HCT116 (cell line): ENCODE data around the gene ATP8B3. TPM values are rescaled to one million over a fixed set of nuclear protein-coding genes. Genes with fewer than 3 reads are reported as not detected.

Source experiments
- ATAC-seq: fragments of 200-7000 bp; cut with Tn5 transposase; 2 replicates; pipeline ENCODE4 v1.9.1; 2020; ENCODE audit warnings: mild to moderate bottlenecking, moderate library complexity
- BruUV-seq: library from RNA; stranded (reverse); fragments of 400-500 nt; replicated peaks from 2 replicates; lab custom pipeline; 2021; lab: Mats Ljungman, UMichigan
- CTCF ChIA-PET: fragments of 300-600 bp; sonication (Branson Sonifier 250); formaldehyde crosslinking; loops from one replicate; lab custom pipeline; 2021; ENCODE audit warnings: antibody characterized with exemption; lab: Charles Lee
- POLR2A ChIA-PET: fragments of 300-600, 350-600 bp; sonication (Branson Sonifier 250); formaldehyde crosslinking; loops from one replicate; lab custom pipeline; 2021; ENCODE audit warnings: antibody characterized with exemption; lab: Charles Lee
- RAD21 ChIA-PET, 2 experiments: fragments of 300-600 bp; sonication (Branson Sonifier 250); formaldehyde crosslinking; loops; one replicate each; lab custom pipeline; 2023; ENCODE audit warnings: low total read pairs in 2 of 2; ENCODE audit not compliant: uncharacterized antibody in 2 of 2, unreplicated experiment in 2 of 2, low non-redundant PET in 1 of 2; lab: Charles Lee
- DNase-seq: peaks from one replicate; pipeline ENCODE4 v3.0.0-alpha.2; 2010; ENCODE audit warnings: low read depth, low spot score
- H2AFZ ChIP-seq: fragments of 200-600 bp; shearing (Covaris generic), sonication (generic); 2 replicates; pipeline ENCODE4 v1.6.1; 2017; ENCODE audit warnings: low read depth, mixed run types, mixed read lengths, antibody characterized with exemption, low read length; ENCODE audit not compliant: poor library complexity, severe bottlenecking
- H3K27ac ChIP-seq: 2 replicates; pipeline ENCODE4 v1.5.1; 2012; ENCODE audit warnings: low read depth, low read length
- H3K27me3 ChIP-seq: fragments of 200-600 bp; sonication (generic); 2 replicates; pipeline ENCODE4 v1.6.1; 2016; ENCODE audit warnings: mixed run types, low read length, mixed read lengths; ENCODE audit not compliant: insufficient read depth
- H3K36me3 ChIP-seq, 2 experiments: fragments of 200-500 bp in 1 of 2; fragments of 200-600 bp in 1 of 2; sonication (Bioruptor generic) in 1 of 2; sonication (generic) in 1 of 2; 2 replicates each; pipeline versions ENCODE4 v1.5.1 to v1.6.1; 2014 to 2016; ENCODE audit warnings: low read length in 2 of 2, inconsistent platforms in 1 of 2, mixed read lengths in 1 of 2, mixed run types in 1 of 2; ENCODE audit not compliant: insufficient read depth in 2 of 2, control insufficient read depth in 1 of 2
- H3K4me1 ChIP-seq, 2 experiments: fragments of 200-600 bp in 1 of 2; sonication (generic) in 1 of 2; 2 replicates each; pipeline versions ENCODE4 v1.5.1 to v1.6.1; 2012 to 2017; ENCODE audit warnings: low read length in 2 of 2, inconsistent platforms in 1 of 2, mild to moderate bottlenecking in 1 of 2, mixed read lengths in 1 of 2, mixed run types in 1 of 2, moderate library complexity in 1 of 2; ENCODE audit not compliant: insufficient read depth in 2 of 2, control insufficient read depth in 1 of 2
- H3K4me2 ChIP-seq: fragments of 200-600 bp; sonication (generic); 2 replicates; pipeline ENCODE4 v1.6.1; 2017; ENCODE audit warnings: mixed run types, low read length, mixed read lengths
- H3K4me3 ChIP-seq, 2 experiments: fragments of 200-600 bp in 1 of 2; sonication (generic) in 1 of 2; replicated peaks in 1 of 2; 2 replicates each; pipeline ENCODE4 v1.5.1; 2011 to 2016; ENCODE audit warnings: low read length in 2 of 2, control low read depth in 1 of 2, low read depth in 1 of 2, mild to moderate bottlenecking in 1 of 2, mixed read lengths in 1 of 2, mixed run types in 1 of 2
- H3K79me2 ChIP-seq: fragments of 200-600 bp; sonication (generic); 2 replicates; pipeline ENCODE4 v1.6.1; 2017; ENCODE audit warnings: mild to moderate bottlenecking, mixed run types, low read length, moderate library complexity, mixed read lengths; ENCODE audit not compliant: insufficient read depth
- H3K9ac ChIP-seq: fragments of 200-600 bp; sonication (generic); 2 replicates; pipeline ENCODE4 v1.6.1; 2016; ENCODE audit warnings: low read length, mixed read lengths
- H3K9me2 ChIP-seq: fragments of 200-600 bp; sonication (generic), shearing (Covaris generic); 2 replicates; pipeline ENCODE4 v1.6.1; 2017; ENCODE audit warnings: mixed run types, mild to moderate bottlenecking, moderate library complexity; ENCODE audit not compliant: insufficient read depth
- H3K9me3 ChIP-seq, 2 experiments: fragments of 200-500 bp in 1 of 2; fragments of 200-600 bp in 1 of 2; sonication (Bioruptor generic) in 1 of 2; sonication (generic) in 1 of 2; 2 replicates each; pipeline ENCODE4 v1.6.1; 2014 to 2017; ENCODE audit warnings: low read length in 2 of 2, mixed read lengths in 2 of 2, inconsistent platforms in 1 of 2, low read depth in 1 of 2, mild to moderate bottlenecking in 1 of 2, mixed run types in 1 of 2, moderate library complexity in 1 of 2; ENCODE audit not compliant: control insufficient read depth in 1 of 2, insufficient read depth in 1 of 2
- H4K20me1 ChIP-seq: fragments of 200-600 bp; sonication (generic), shearing (Covaris generic); 2 replicates; pipeline ENCODE4 v1.6.1; 2017; ENCODE audit warnings: mixed run types, mild to moderate bottlenecking, moderate library complexity; ENCODE audit not compliant: insufficient read depth
- ATF3 ChIP-seq: IDR thresholded peaks from 2 replicates; pipeline ENCODE4 v1.6.1; 2012
- CEBPB ChIP-seq: IDR thresholded peaks from 2 replicates; pipeline ENCODE4 v1.6.1; 2012; ENCODE audit warnings: low read depth
- CTCF ChIP-seq, 3 experiments: fragments of 200-600 bp in 1 of 3; sonication (generic) in 1 of 3; IDR thresholded peaks in 2 of 3; conservative IDR thresholded peaks in 1 of 3; 2 replicates each; pipeline ENCODE4 v1.5.1; 2012 to 2017; ENCODE audit warnings: low read depth in 2 of 3, low read length in 2 of 3, antibody characterized with exemption in 1 of 3, borderline replicate concordance in 1 of 3, control low read depth in 1 of 3, mild to moderate bottlenecking in 1 of 3, mixed read lengths in 1 of 3, mixed run types in 1 of 3, moderate library complexity in 1 of 3; ENCODE audit not compliant: insufficient read depth in 1 of 3
- EGR1 ChIP-seq: IDR thresholded peaks from 2 replicates; pipeline ENCODE4 v1.6.1; 2012; ENCODE audit warnings: low read depth
- EZH2 ChIP-seq: fragments of 200-600 bp; sonication (generic); IDR thresholded peaks from 2 replicates; pipeline ENCODE4 v1.6.1; 2017; ENCODE audit warnings: antibody characterized with exemption, mixed run types
- EZH2phosphoT487 ChIP-seq: fragments of 200-600 bp; IDR thresholded peaks from 2 replicates; pipeline ENCODE4 v1.6.1; 2018; ENCODE audit warnings: antibody characterized with exemption, borderline replicate concordance
- FOSL1 ChIP-seq: IDR thresholded peaks from 2 replicates; pipeline ENCODE4 v1.6.1; 2012; ENCODE audit warnings: low read depth
- JUND ChIP-seq: IDR thresholded peaks from 2 replicates; pipeline ENCODE4 v1.6.1; 2012
- MAX ChIP-seq: IDR thresholded peaks from 2 replicates; pipeline ENCODE4 v1.6.1; 2012
- POLR2A ChIP-seq: IDR thresholded peaks from 2 replicates; pipeline ENCODE4 v1.7.0; 2011; ENCODE audit warnings: borderline replicate concordance; ENCODE audit not compliant: insufficient read depth, insufficient read length; ENCODE audit errors: extremely low read depth
- RAD21 ChIP-seq: IDR thresholded peaks from 2 replicates; pipeline ENCODE4 v1.6.1; 2012; ENCODE audit warnings: low read depth, mild to moderate bottlenecking
- REST ChIP-seq: IDR thresholded peaks from 2 replicates; pipeline ENCODE4 v1.6.1; 2012; ENCODE audit warnings: low read depth
- SIN3A ChIP-seq: IDR thresholded peaks from 2 replicates; pipeline ENCODE4 v1.6.1; 2012; ENCODE audit warnings: low read depth
- SRF ChIP-seq: IDR thresholded peaks from 2 replicates; pipeline ENCODE4 v1.6.1; 2012; ENCODE audit warnings: low read depth
- TCF7L2 ChIP-seq: IDR thresholded peaks from 2 replicates; pipeline ENCODE4 v1.7.0; 2011; ENCODE audit warnings: borderline replicate concordance, inconsistent platforms; ENCODE audit not compliant: insufficient read depth, insufficient read length; ENCODE audit errors: extremely low read depth
- YY1 ChIP-seq: IDR thresholded peaks from 2 replicates; pipeline ENCODE4 v1.6.1; 2011; ENCODE audit warnings: low read length, low read depth, moderate library complexity, mild to moderate bottlenecking; ENCODE audit not compliant: insufficient replicate concordance; ENCODE audit errors: extremely low read depth
- ZBTB33 ChIP-seq: IDR thresholded peaks from 2 replicates; pipeline ENCODE4 v1.6.1; 2011; ENCODE audit warnings: mild to moderate bottlenecking, low read length, moderate library complexity; ENCODE audit not compliant: insufficient replicate concordance; ENCODE audit errors: extremely low read depth
- ZNF274 ChIP-seq: fragments of 200-500 bp; sonication (Bioruptor generic); IDR thresholded peaks from 2 replicates; pipeline ENCODE4 v1.6.1; 2014; ENCODE audit warnings: mild to moderate bottlenecking, low read depth, low read length, inconsistent platforms
- intact Hi-C: fragments of 100-400 bp; cut with micrococcal nuclease; formaldehyde crosslinking; loops from 2 replicates; pipeline ENCODE4 v1.10.0; 2022
- total RNA-seq: library from RNA; stranded (reverse); gene quantifications from one replicate; pipeline ENCODE4 v1.2.1, GENCODE V29; 2021; ENCODE audit not compliant: unreplicated experiment

The ATP8B3 gene
- total RNA-seq, 1 experiment from 2014 or later, result 17.0 TPM

- no peaks in the 10 kb centered on the region for H3K9me2 ChIP-seq
- no TSS peak for BruUV-seq
- H3K36me3 ChIP-seq, result no peaks in the 10 kb centered on the region
- ChIA-PET CTCF (interaction anchor here (0.7 to 1.0 kb wide), 2 partner anchors 21 to 141 kb away, joined by 3 to 9 read pairs; partner anchors contain the start of gene ATP8B3), POLR2A (no interaction called here)
- ATAC-seq, result no peak; the same call in 1 of the 2 replicates
- intact Hi-C loops, result no loop called here
- no peak for DNase-seq
- no peak for TF ChIP-seq ZBTB33
- no peak for TF ChIP-seq ZNF274
- no peak for TF ChIP-seq TCF7L2
- no peak for TF ChIP-seq FOSL1
- no peak for TF ChIP-seq POLR2A
- TF ChIP-seq ATF3, result no peak
- TF ChIP-seq SRF, result no peak
- no peak for TF ChIP-seq EZH2
- no peak for TF ChIP-seq YY1
- TF ChIP-seq REST, result no peak
- TF ChIP-seq JUND, result no peak
- no peak for TF ChIP-seq RAD21
- no peak for TF ChIP-seq CTCF (IDR thresholded peaks at IDR 0.05 in 2 of 3, conservative IDR thresholded peaks at IDR 0.05 in 1 of 3; ENCODE audit: borderline replicate concordance in 1 of 3, insufficient read depth in 1 of 3, low read depth in 2 of 3, low read length in 2 of 3)
- TF ChIP-seq CEBPB, result no peak
- TF ChIP-seq SIN3A, result no peak
- TF ChIP-seq EZH2phosphoT487, result no peak
- no peak for TF ChIP-seq MAX
- no peak for TF ChIP-seq EGR1
- TF ChIP-seq, all 23 proteins: peak for 0
- Histone ChIP-seq H3K27ac (no peak overlapping the region; the same call in 1 of the 2 replicates), H3K4me2 (no peak overlapping the region), H2AFZ (no peak overlapping the region), H3K9ac (no peak overlapping the region), H3K79me2 (no peaks in the 10 kb centered on the region), H3K27me3 (no peaks in the 10 kb centered on the region), H3K9me3 (no peaks in the 10 kb centered on the region), H4K20me1 (no peaks in the 10 kb centered on the region), H3K4me1 (peaks cover 2 to 16% of the 10 kb centered on the region in 2 experiments), H3K4me3 (no peak overlapping the region)
- RAD21 ChIA-PET, result no interaction called here
Observed at GRCh38 chr19:1790054-1790792, 21.9 kb downstream of the ATP8B3 start.
